ENCODE results near the gene UTP15.

DNA sequence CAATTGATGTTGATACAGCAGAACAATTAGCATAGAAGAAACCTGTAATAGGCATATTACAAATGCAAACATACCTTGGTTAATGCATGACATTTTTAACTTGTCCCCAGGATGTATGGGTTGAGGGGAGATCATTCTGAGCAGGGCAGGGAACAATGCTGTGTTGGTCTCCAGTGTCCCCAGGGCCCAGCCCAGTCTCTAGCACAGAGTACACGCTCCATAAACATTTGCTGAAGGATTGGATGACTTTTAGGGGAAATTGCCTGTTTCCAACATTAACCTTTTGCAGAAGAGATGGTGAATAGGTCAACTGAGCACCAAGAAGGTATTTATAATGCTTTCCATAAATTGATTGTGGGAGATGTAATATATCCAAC is 20.2 kb upstream of the UTP15 start:
- TF ChIP-seq POLR2AphosphoS5 (IDR thresholded peaks at IDR 0.05; ENCODE audit: low read depth, low read length): no peak
- no peak for TF ChIP-seq CTCF (IDR thresholded peaks at IDR 0.05)
- no peak for TF ChIP-seq REST (IDR thresholded peaks at IDR 0.05; ENCODE audit: insufficient read depth in 1 of 2, low read depth in 2 of 2, low read length in 1 of 2)
- TF ChIP-seq SIN3A (IDR thresholded peaks at IDR 0.05; ENCODE audit: borderline replicate concordance, insufficient read depth, low read depth, low read length): no peak

Data from Panc1 (cell line).